ENCODE results near the gene C2CD2. TPM values are rescaled to one million over a fixed set of nuclear protein-coding genes. Genes with fewer than 3 reads are reported as not detected.

C2CD2 gene
- total and polyA plus RNA-seq, 2 of the 8 experiments (the other 6 are each of a cell fraction or from before 2014, with no cell fraction given): 10.4 to 13.0 TPM

DNA sequence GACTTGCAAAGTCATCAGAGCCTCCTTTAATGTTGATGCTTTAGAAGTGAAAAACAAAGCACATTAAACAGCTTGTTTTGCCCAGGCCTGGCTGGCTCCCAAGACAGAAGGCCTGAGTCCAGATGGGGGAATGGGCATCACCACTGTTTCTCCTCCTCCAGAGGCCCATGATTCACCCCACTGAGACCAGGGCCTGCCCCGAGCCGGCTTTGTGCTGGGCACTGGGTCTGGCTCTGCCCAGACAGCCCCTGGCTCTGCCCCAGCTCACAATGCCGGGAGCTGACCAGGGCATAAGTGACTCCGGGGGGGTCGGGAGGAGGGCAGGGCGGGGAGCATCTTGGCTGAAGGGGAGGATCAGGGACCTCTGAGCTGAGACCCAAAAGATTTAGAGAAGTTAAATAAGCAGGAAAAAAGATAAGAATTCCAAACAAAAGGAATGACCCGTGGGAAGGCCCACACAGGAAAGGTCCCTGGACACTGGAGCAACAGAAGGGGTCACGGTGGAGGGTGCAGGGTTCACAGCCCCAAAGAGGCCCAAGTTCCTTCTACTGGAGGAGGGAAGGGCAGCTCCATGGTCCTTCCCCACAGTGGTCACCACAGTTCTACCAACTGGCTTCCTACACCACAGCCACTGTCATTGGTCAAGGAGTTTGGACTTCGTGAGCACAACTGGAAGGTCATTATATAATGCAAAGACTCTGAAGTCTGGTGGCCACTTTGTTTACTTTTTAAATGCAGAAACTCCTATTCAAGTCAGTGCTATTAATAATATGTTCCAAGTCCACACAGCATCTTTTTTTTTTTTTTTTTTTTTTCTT, 5.5 kb downstream of the C2CD2 start:
- Histone ChIP-seq H2AK5ac (ENCODE audit: low read depth, low read length) (peak overlapping the region; percentile 58; the same call in 1 of the 2 replicates), H4K8ac (ENCODE audit: extremely low read depth, insufficient read depth, low read length) (no peak overlapping the region), H4K91ac (replicated peaks; ENCODE audit: insufficient read length, low read length) (no peak overlapping the region), H4K20me1 (replicated peaks in 1 of 2; ENCODE audit: control insufficient read depth in 1 of 2, insufficient read depth in 2 of 2, low read length in 2 of 2) (peaks cover 4 to 8% of the 10 kb centered on the region in 2 experiments), H3K9ac (replicated peaks in 1 of 4; ENCODE audit: extremely low read depth in 1 of 4, low read depth in 3 of 4, low read length in 3 of 4) (no peak overlapping the region; a peak in 1 of 7 replicates), H3K79me1 (ENCODE audit: low read depth, low read length) (no peaks in the 10 kb centered on the region; the same call in none of the 2 replicates), H2AFZ (ENCODE audit: low read length) (no peak overlapping the region), H3K4me2 (ENCODE audit: insufficient read depth in 1 of 2, low read depth in 2 of 2, low read length in 2 of 2) (no peak overlapping the region), H3K56ac (replicated peaks; ENCODE audit: insufficient read length, low read depth, low read length) (no peak overlapping the region), H2BK15ac (ENCODE audit: low read length) (no peak overlapping the region), H3K14ac (ENCODE audit: insufficient read length) (no peak overlapping the region), H3K4ac (replicated peaks; ENCODE audit: insufficient read length, low read depth, low read length) (no peak overlapping the region), H3K23ac (ENCODE audit: insufficient read length) (no peak overlapping the region), H3K4me3 (ENCODE audit: extremely low read depth in 1 of 4, insufficient read depth in 2 of 4, low read depth in 3 of 4, low read length in 4 of 4) (no peak overlapping the region), H3K36me3 (ENCODE audit: control insufficient read depth in 2 of 4, insufficient read depth in 4 of 4, low read length in 3 of 4) (no peaks in the 10 kb centered on the region), H3K23me2 (ENCODE audit: low read depth, low read length) (peaks cover 6% of the 10 kb centered on the region; the same call in 1 of the 2 replicates), H2BK120ac (replicated peaks; ENCODE audit: low read depth, low read length) (no peak overlapping the region), H3K9me3 (ENCODE audit: insufficient read depth in 2 of 2, low read depth in 1 of 2, low read length in 1 of 2) (no peaks in the 10 kb centered on the region), H3K79me2 (ENCODE audit: control insufficient read depth in 1 of 2, insufficient read depth in 2 of 2, low read length in 2 of 2) (peaks cover 0 to 18% of the 10 kb centered on the region in 2 experiments; a peak in 2 of 4 replicates), H4K5ac (ENCODE audit: insufficient read length, low read depth, low read length) (no peak overlapping the region), H3K18ac (ENCODE audit: extremely low read depth, low read length) (no peak overlapping the region), H2BK20ac (ENCODE audit: low read length) (no peak overlapping the region), H3K4me1 (replicated peaks in 1 of 4; ENCODE audit: control insufficient read depth in 3 of 4, insufficient read depth in 4 of 4, low read length in 3 of 4) (peaks cover 0 to 24% (median 16%) of the 10 kb centered on the region in 4 experiments; a peak in 6 of 7 replicates), H3K27ac (ENCODE audit: low read depth, low read length) (no peak overlapping the region), H3K27me3 (replicated peaks in 1 of 4; ENCODE audit: control insufficient read depth in 3 of 4, extremely low read depth in 1 of 4, insufficient read depth in 3 of 4, low read length in 3 of 4) (peaks cover 0 to 15% (median 13%) of the 10 kb centered on the region in 4 experiments; a peak in 6 of 7 replicates), H2BK5ac (ENCODE audit: low read depth, low read length) (no peak overlapping the region; the same call in 1 of the 2 replicates), H2BK12ac (ENCODE audit: low read depth, low read length) (no peak overlapping the region)
- WGBS, 2 experiments (ENCODE audit: extremely low coverage in 1 of 2, insufficient coverage in 1 of 2, insufficient read length in 1 of 2, insufficient replicate concordance in 2 of 2, low coverage in 1 of 2, low lambda C conversion rate in 2 of 2, missing lambda C conversion rate in 1 of 2): 91% methylated on average over 9 of the region's 9 CpGs; no CpG with 5 or more reads in 1 of the 2 experiments
- FAIRE-seq (no peak), DNase-seq (ENCODE audit: low read depth in 1 of 2, low spot score in 2 of 2) (no peak)
- ChIA-PET POLR2A (ENCODE audit: partially characterized antibody) (no interaction called here), CTCF (ENCODE audit: partially characterized antibody) (interaction anchor here (0.6 to 2.0 kb wide), 7 partner anchors 25 to 336 kb away, joined by 3 to 5 read pairs (median 4); no protein-coding TSS in a partner anchor)
- TF ChIP-seq, protein P1, sequence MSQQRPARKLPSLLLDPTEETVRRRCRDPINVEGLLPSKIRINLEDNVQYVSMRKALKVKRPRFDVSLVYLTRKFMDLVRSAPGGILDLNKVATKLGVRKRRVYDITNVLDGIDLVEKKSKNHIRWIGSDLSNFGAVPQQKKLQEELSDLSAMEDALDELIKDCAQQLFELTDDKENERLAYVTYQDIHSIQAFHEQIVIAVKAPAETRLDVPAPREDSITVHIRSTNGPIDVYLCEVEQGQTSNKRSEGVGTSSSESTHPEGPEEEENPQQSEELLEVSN (IDR thresholded peaks at IDR 0.05): no peak
- no peak for TF ChIP-seq CTBP2 (IDR thresholded peaks at IDR 0.05; ENCODE audit: borderline replicate concordance, insufficient read depth, insufficient read length, low read length)
- TF ChIP-seq CHD2 (IDR thresholded peaks at IDR 0.05; ENCODE audit: low read length): no peak
- no peak for TF ChIP-seq SIRT6 (IDR thresholded peaks at IDR 0.05; ENCODE audit: low read length)
- no peak for TF ChIP-seq KDM4A (IDR thresholded peaks at IDR 0.05; ENCODE audit: low read depth, low read length, severe bottlenecking)
- TF ChIP-seq MAFK (IDR thresholded peaks at IDR 0.05; ENCODE audit: low read depth, low read length): no peak
- TF ChIP-seq CEBPB (IDR thresholded peaks at IDR 0.05; ENCODE audit: low read depth, low read length): no peak
- TF ChIP-seq NANOG (IDR thresholded peaks at IDR 0.05; ENCODE audit: insufficient read depth, low read depth, low read length, poor library complexity, severe bottlenecking): no peak
- TF ChIP-seq EZH2 (IDR thresholded peaks at IDR 0.05; ENCODE audit: low read depth, low read length, severe bottlenecking): no peak
- TF ChIP-seq TAF1 (IDR thresholded peaks at IDR 0.05; ENCODE audit: low read depth, low read length): no peak
- TF ChIP-seq NRF1 (IDR thresholded peaks at IDR 0.05; ENCODE audit: low read depth, low read length): no peak
